ENCODE measurements around the gene ABR.

GRCh38 chr17:1171953-1172352 is 7.8 kb downstream of the ABR start:
- TF ChIP-seq CTCF (IDR thresholded peaks at IDR 0.05) (no peak), ZFX (IDR thresholded peaks at IDR 0.05; ENCODE audit: borderline replicate concordance) (no peak)

Data from 22Rv1 (cell line).